K562 (cell line): ENCODE results near the gene CLSTN2. TPM values are rescaled to one million over a fixed set of nuclear protein-coding genes. Genes with fewer than 3 reads are reported as not detected.

ENCODE experiments used
- ATAC-seq: fragments of 200-7000 bp; cut with Tn5 transposase; 3 replicates; pipeline ENCODE4 v1.9.1; 2020; ENCODE audit warnings: moderate library complexity
- BruUV-seq: library from RNA; stranded (reverse); fragments of 400-500 nt; replicated peaks from 2 replicates; lab custom pipeline; 2021; lab: Mats Ljungman, UMichigan
- CTCF ChIA-PET: fragments of 300-600 bp; formaldehyde crosslinking; extraction: SDS; loops from one replicate; lab custom pipeline; 2021; ENCODE audit warnings: low intra/inter-chr PET ratio; lab: Yijun Ruan, JAX
- POLR2A ChIA-PET: fragments of 300-600, 350-650 bp; sonication (Branson Sonifier 250); formaldehyde crosslinking; extraction: SDS; loops from one replicate; lab custom pipeline; 2021; ENCODE audit warnings: antibody characterized with exemption, inconsistent platforms; lab: Yijun Ruan, JAX
- DNase-seq, 4 experiments: peaks; one replicate each; pipeline versions ENCODE4 v3.0.0 to v3.0.0-alpha.2; 2011 to 2018; ENCODE audit warnings: low spot score in 3 of 4, mixed read lengths in 3 of 4; ENCODE audit errors: extremely low read depth in 1 of 4
- FAIRE-seq: peaks from 2 replicates; lab custom pipeline; 2011; peaks lifted over from hg19 to GRCh38; lab: Jason Lieb, UNC
- H2AFZ ChIP-seq: 2 replicates; pipeline ENCODE4 v1.6.0; 2011; ENCODE audit warnings: low read depth, low read length, control low read depth, inconsistent platforms
- H3K27ac ChIP-seq: fragments of 200-600 bp; 3 replicates; pipeline ENCODE4 v1.8.0; 2011; ENCODE audit warnings: low read depth, mild to moderate bottlenecking, control low read depth, inconsistent platforms, low read length, moderate library complexity, mixed read lengths; ENCODE audit errors: extremely low read depth
- H3K27me3 ChIP-seq, 2 experiments: fragments of 300-600 bp in 1 of 2; 2 replicates in 1 of 2; 3 replicates in 1 of 2; pipeline versions ENCODE4 v1.6.0 to v1.8.0; 2011; ENCODE audit warnings: inconsistent platforms in 2 of 2, low read length in 2 of 2, mild to moderate bottlenecking in 1 of 2, mixed read lengths in 1 of 2, moderate library complexity in 1 of 2; ENCODE audit not compliant: control insufficient read depth in 2 of 2, insufficient read depth in 2 of 2
- H3K36me3 ChIP-seq: fragments of 300-600 bp; 3 replicates; pipeline ENCODE4 v1.8.0; 2011; ENCODE audit warnings: mild to moderate bottlenecking, low read length, inconsistent platforms; ENCODE audit not compliant: control insufficient read depth, insufficient read depth
- H3K4me1 ChIP-seq, 2 experiments: fragments of 200-600 bp in 1 of 2; replicated peaks in 1 of 2; 2 replicates in 1 of 2; 3 replicates in 1 of 2; pipeline versions ENCODE4 v1.5.1 to v1.8.0; 2011; ENCODE audit warnings: inconsistent platforms in 2 of 2, low read length in 2 of 2, mild to moderate bottlenecking in 1 of 2, mixed read lengths in 1 of 2, moderate library complexity in 1 of 2; ENCODE audit not compliant: control insufficient read depth in 2 of 2, insufficient read depth in 2 of 2
- H3K4me2 ChIP-seq: 2 replicates; pipeline ENCODE4 v1.6.1; 2011; ENCODE audit warnings: low read length, control low read depth, inconsistent platforms, mixed read lengths; ENCODE audit not compliant: insufficient read depth
- H3K4me3 ChIP-seq: fragments of 200-600 bp; sonication (generic), shearing (Covaris generic); 2 replicates; pipeline ENCODE4 v1.5.1; 2016; ENCODE audit warnings: control low read depth, inconsistent platforms
- H3K79me2 ChIP-seq: fragments of 200-600 bp; 3 replicates; pipeline ENCODE4 v1.8.0; 2011; ENCODE audit warnings: low read length, inconsistent platforms; ENCODE audit not compliant: control insufficient read depth, insufficient read depth
- H3K9ac ChIP-seq, 2 experiments: 2 replicates each; pipeline versions ENCODE4 v1.6.0 to v1.6.1; 2011; ENCODE audit warnings: low read depth in 2 of 2, low read length in 2 of 2, control low read depth in 1 of 2, inconsistent platforms in 1 of 2, mild to moderate bottlenecking in 1 of 2, mixed read lengths in 1 of 2; ENCODE audit not compliant: insufficient read depth in 1 of 2
- H3K9me1 ChIP-seq: one replicate; pipeline ENCODE4 v1.6.0; 2011; ENCODE audit warnings: inconsistent platforms, mild to moderate bottlenecking, low read length, moderate library complexity; ENCODE audit not compliant: control insufficient read depth, insufficient read depth
- H3K9me3 ChIP-seq: replicated peaks from 2 replicates; pipeline ENCODE4 v1.5.1; 2011; ENCODE audit warnings: low read depth, low read length, inconsistent platforms; ENCODE audit not compliant: control insufficient read depth, insufficient read depth
- H4K20me1 ChIP-seq: replicated peaks from 2 replicates; pipeline ENCODE4 v1.6.1; 2011; ENCODE audit warnings: low read length, inconsistent platforms, mixed read lengths; ENCODE audit not compliant: control insufficient read depth, insufficient read depth
- ARNT ChIP-seq, 2 experiments: fragments of 450-650 bp; IDR thresholded peaks; 2 replicates each; pipeline ENCODE4 v1.6.1; 2016; ENCODE audit warnings: mild to moderate bottlenecking in 1 of 2
- BRD9 ChIP-seq: fragments of 450-650 bp; IDR thresholded peaks from 2 replicates; pipeline ENCODE4 v1.6.1; 2018; ENCODE audit warnings: low read depth; ENCODE audit not compliant: partially characterized antibody
- GATAD2B ChIP-seq: fragments of 450-650 bp; IDR thresholded peaks from 2 replicates; pipeline ENCODE4 v1.6.1; 2017; ENCODE audit warnings: mild to moderate bottlenecking, borderline replicate concordance
- HNRNPK ChIP-seq: fragments of 200-400 bp; formaldehyde crosslinking; IDR thresholded peaks from one replicate; pipeline ENCODE4 v1.6.1; 2018; ENCODE audit warnings: mild to moderate bottlenecking, low read depth, low read length; ENCODE audit not compliant: poor library complexity, severe bottlenecking
- IFI16 ChIP-seq: fragments of 250-450 bp; sonication (Bioruptor Pico); IDR thresholded peaks from 2 replicates; pipeline ENCODE4 v2.1.2; 2022; ENCODE audit warnings: mild to moderate bottlenecking, inconsistent platforms
- NFE2L1 ChIP-seq: fragments of 450-650 bp; IDR thresholded peaks from 2 replicates; pipeline ENCODE4 v1.6.1; 2016; ENCODE audit warnings: missing genetic modification characterization, low read depth, mild to moderate bottlenecking, missing compliant biosample characterization, moderate library complexity, borderline replicate concordance
- PHF20 ChIP-seq: fragments of 450-650 bp; IDR thresholded peaks from 2 replicates; pipeline ENCODE4 v1.6.1; 2018; ENCODE audit not compliant: partially characterized antibody
- RBM17 ChIP-seq: fragments of 200-400 bp; formaldehyde crosslinking; IDR thresholded peaks from 2 replicates; pipeline ENCODE4 v1.6.1; 2017; ENCODE audit warnings: low read depth, mild to moderate bottlenecking, low read length, borderline replicate concordance
- RBM39 ChIP-seq: fragments of 200-400 bp; formaldehyde crosslinking; optimal IDR thresholded peaks from 2 replicates; pipeline ENCODE3; 2018; ENCODE audit warnings: low read depth, low read length
- SREBF2 ChIP-seq: sonication (generic); formaldehyde crosslinking; IDR thresholded peaks from 2 replicates; pipeline ENCODE4 v1.4.0; 2020; ENCODE audit warnings: mild to moderate bottlenecking, missing genetic modification reagents
- SRSF3 ChIP-seq: fragments of 200-400 bp; formaldehyde crosslinking; IDR thresholded peaks from 2 replicates; pipeline ENCODE4 v1.6.1; 2016; ENCODE audit warnings: mild to moderate bottlenecking, low read length, moderate library complexity; ENCODE audit not compliant: insufficient read depth
- TARDBP ChIP-seq: fragments of 450-650 bp; IDR thresholded peaks from 2 replicates; pipeline ENCODE4 v1.6.1; 2016
- ZNF668 ChIP-seq: fragments of 250-450 bp; sonication (Bioruptor Pico); IDR thresholded peaks from 2 replicates; pipeline ENCODE4 v1.8.0; 2022; ENCODE audit warnings: mild to moderate bottlenecking, inconsistent platforms
- in situ Hi-C: fragments of 300-500 bp; cut with MboI; formaldehyde crosslinking; loops from 4 replicates; pipeline ENCODE4 v1.15.0; 2018; ENCODE audit warnings: inconsistent platforms, mixed read lengths
- intact Hi-C: fragments of 100-400 bp; cut with micrococcal nuclease; formaldehyde crosslinking; loops from 2 replicates; pipeline ENCODE4 v1.14.2; 2022
- polyA plus RNA-seq, 8 experiments: library from polyadenylated mRNA; depleted of rRNA in 4 of 8; stranded (reverse) in 5 of 8; unstranded in 3 of 8; fragments of >200 nt; fragmentation: Nextera tagmentation in 2 of 8; fragmentation: Illumina TruSeq in 1 of 8; extraction: Ambion mirVana in 2 of 8; extraction: Trizol in 1 of 8; gene quantifications; 2 replicates each; pipeline versions ENCODE4 v1.2.1 to v1.2.3, GENCODE V29; 2011 to 2014; ENCODE audit warnings: inconsistent platforms in 1 of 8, missing spikeins in 1 of 8
- total RNA-seq, 7 experiments: library from RNA; depleted of rRNA in 6 of 7; stranded (reverse); fragments of >200 nt in 6 of 7; fragmentation: Illumina TruSeq in 2 of 7; extraction: Trizol in 2 of 7; gene quantifications; 2 replicates each; pipeline versions ENCODE4 v1.2.1 to v1.2.3, GENCODE V29; 2011 to 2021; ENCODE audit warnings: low replicate concordance in 1 of 7
- TF ChIP-seq, protein P1 (sequence below): IDR thresholded peaks from 2 replicates; pipeline ENCODE4 v1.6.1; 2011; ENCODE audit not compliant: insufficient read length; ENCODE audit errors: extremely low read depth
- TF ChIP-seq, protein P2 (sequence below): sonication (generic); formaldehyde crosslinking; IDR thresholded peaks from 2 replicates; pipeline ENCODE4 v1.8.1; 2023; ENCODE audit warnings: mild to moderate bottlenecking, missing genetic modification reagents
- TF ChIP-seq, protein P3 (sequence below): fragments of 450-650 bp; formaldehyde crosslinking; IDR thresholded peaks from 2 replicates; pipeline ENCODE4 v1.4.0; 2020; ENCODE audit warnings: mild to moderate bottlenecking, mixed read lengths
- TF ChIP-seq, protein P4 (sequence below): sonication (generic); formaldehyde crosslinking; IDR thresholded peaks from 2 replicates; pipeline ENCODE4 v1.8.0; 2022; ENCODE audit warnings: mild to moderate bottlenecking, low read depth, missing genetic modification reagents

CLSTN2 gene
- total and polyA plus RNA-seq, 9 of the 15 experiments (the other 6 are each of a cell fraction or from before 2014, with no cell fraction given): 0.02 to 0.04 (median 0.04) TPM; not detected in 6

DNA sequence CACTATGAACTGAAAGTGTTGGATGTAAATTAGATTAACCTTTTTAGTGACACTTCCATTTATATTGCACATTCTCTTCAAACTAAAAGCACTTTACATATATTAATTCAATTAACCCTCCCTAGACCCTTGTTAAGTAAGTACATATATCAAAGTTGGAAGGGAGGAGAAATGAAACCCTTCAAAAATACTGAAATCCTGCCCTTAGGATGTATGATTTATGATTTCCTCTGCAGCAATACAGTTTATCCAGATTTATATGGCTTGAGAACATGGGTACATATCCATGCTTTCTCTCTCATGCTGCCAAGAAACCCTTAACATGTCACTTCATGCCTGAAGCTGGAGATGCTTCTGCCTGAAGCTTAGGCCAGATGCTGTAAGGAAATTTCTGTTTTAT is 11.0 kb downstream of the CLSTN2 start (continued):
- TF ChIP-seq, protein P1, sequence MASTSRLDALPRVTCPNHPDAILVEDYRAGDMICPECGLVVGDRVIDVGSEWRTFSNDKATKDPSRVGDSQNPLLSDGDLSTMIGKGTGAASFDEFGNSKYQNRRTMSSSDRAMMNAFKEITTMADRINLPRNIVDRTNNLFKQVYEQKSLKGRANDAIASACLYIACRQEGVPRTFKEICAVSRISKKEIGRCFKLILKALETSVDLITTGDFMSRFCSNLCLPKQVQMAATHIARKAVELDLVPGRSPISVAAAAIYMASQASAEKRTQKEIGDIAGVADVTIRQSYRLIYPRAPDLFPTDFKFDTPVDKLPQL: no peak
- no peak for TF ChIP-seq NFE2L1 (tag)

DNA sequence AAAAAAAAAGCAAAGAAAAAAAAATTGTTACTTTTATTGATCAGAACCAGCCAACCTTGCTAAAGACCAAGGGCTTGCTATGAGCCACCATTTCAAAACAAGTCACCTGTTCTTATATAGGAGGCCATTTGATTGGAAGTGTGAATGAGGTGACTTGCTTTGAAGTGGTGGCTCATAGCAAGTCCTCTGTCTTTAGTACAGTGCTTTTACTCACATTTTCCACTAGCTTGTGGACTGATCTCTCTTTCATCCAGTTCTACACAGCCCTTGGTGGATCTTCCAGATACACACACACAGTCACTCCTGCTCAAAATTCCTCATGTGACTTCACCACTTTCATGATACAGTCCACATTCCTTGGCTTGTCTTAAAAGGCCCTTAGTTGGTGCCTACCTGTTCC is 13.5 kb downstream of the CLSTN2 start:
- Histone ChIP-seq H3K36me3 (no peaks in the 10 kb centered on the region), H3K4me2 (no peak overlapping the region), H3K4me3 (no peak overlapping the region), H3K9ac (no peak overlapping the region), H3K9me1 (no peaks in the 10 kb centered on the region), H3K9me3 (no peaks in the 10 kb centered on the region), H3K27me3 (no peaks in the 10 kb centered on the region; a peak in 1 of 5 replicates), H2AFZ (no peak overlapping the region), H3K27ac (no peak overlapping the region), H3K4me1 (no peaks in the 10 kb centered on the region), H3K79me2 (no peaks in the 10 kb centered on the region), H4K20me1 (no peaks in the 10 kb centered on the region)
- POLR2A ChIA-PET: no interaction called here
- in situ Hi-C loops (no loop called here), intact Hi-C loops (no loop called here)
- no peak for DNase-seq
- ATAC-seq: no peak
- no peak for FAIRE-seq
- no TSS peak for BruUV-seq
- CTCF ChIA-PET: no interaction called here
- no peak for TF ChIP-seq PHF20
- no peak for TF ChIP-seq RBM17
- TF ChIP-seq, protein P2, sequence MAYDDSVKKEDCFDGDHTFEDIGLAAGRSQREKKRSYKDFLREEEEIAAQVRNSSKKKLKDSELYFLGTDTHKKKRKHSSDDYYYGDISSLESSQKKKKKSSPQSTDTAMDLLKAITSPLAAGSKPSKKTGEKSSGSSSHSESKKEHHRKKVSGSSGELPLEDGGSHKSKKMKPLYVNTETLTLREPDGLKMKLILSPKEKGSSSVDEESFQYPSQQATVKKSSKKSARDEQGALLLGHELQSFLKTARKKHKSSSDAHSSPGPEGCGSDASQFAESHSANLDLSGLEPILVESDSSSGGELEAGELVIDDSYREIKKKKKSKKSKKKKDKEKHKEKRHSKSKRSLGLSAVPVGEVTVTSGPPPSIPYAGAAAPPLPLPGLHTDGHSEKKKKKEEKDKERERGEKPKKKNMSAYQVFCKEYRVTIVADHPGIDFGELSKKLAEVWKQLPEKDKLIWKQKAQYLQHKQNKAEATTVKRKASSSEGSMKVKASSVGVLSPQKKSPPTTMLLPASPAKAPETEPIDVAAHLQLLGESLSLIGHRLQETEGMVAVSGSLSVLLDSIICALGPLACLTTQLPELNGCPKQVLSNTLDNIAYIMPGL: no peak
- TF ChIP-seq TARDBP: no peak
- no peak for TF ChIP-seq IFI16 (CRISPR knock-in tag)
- TF ChIP-seq, protein P3, sequence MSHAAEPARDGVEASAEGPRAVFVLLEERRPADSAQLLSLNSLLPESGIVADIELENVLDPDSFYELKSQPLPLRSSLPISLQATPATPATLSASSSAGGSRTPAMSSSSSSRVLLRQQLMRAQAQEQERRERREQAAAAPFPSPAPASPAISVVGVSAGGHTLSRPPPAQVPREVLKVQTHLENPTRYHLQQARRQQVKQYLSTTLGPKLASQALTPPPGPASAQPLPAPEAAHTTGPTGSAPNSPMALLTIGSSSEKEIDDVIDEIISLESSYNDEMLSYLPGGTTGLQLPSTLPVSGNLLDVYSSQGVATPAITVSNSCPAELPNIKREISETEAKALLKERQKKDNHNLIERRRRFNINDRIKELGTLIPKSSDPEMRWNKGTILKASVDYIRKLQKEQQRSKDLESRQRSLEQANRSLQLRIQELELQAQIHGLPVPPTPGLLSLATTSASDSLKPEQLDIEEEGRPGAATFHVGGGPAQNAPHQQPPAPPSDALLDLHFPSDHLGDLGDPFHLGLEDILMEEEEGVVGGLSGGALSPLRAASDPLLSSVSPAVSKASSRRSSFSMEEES (CRISPR knock-in tag): no peak
- TF ChIP-seq GATAD2B: no peak
- TF ChIP-seq SREBF2 (CRISPR knock-in tag): no peak
- TF ChIP-seq RBM39: no peak
- no peak for TF ChIP-seq ZNF668
- no peak for TF ChIP-seq HNRNPK
- no peak for TF ChIP-seq ARNT (IDR thresholded peaks at IDR 0.05)
- TF ChIP-seq BRD9: no peak
- no peak for TF ChIP-seq SRSF3
- TF ChIP-seq, protein P4, sequence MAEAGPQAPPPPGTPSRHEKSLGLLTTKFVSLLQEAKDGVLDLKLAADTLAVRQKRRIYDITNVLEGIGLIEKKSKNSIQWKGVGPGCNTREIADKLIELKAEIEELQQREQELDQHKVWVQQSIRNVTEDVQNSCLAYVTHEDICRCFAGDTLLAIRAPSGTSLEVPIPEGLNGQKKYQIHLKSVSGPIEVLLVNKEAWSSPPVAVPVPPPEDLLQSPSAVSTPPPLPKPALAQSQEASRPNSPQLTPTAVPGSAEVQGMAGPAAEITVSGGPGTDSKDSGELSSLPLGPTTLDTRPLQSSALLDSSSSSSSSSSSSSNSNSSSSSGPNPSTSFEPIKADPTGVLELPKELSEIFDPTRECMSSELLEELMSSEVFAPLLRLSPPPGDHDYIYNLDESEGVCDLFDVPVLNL (CRISPR knock-in tag): no peak
